ENCODE measurements around the gene REEP3.
"Not testable (repeated sequence)": the region's sequence is repeated elsewhere in the genome, so short reads cannot be mapped to it uniquely, and the experiment has no call there.

REEP3 gene

DNA sequence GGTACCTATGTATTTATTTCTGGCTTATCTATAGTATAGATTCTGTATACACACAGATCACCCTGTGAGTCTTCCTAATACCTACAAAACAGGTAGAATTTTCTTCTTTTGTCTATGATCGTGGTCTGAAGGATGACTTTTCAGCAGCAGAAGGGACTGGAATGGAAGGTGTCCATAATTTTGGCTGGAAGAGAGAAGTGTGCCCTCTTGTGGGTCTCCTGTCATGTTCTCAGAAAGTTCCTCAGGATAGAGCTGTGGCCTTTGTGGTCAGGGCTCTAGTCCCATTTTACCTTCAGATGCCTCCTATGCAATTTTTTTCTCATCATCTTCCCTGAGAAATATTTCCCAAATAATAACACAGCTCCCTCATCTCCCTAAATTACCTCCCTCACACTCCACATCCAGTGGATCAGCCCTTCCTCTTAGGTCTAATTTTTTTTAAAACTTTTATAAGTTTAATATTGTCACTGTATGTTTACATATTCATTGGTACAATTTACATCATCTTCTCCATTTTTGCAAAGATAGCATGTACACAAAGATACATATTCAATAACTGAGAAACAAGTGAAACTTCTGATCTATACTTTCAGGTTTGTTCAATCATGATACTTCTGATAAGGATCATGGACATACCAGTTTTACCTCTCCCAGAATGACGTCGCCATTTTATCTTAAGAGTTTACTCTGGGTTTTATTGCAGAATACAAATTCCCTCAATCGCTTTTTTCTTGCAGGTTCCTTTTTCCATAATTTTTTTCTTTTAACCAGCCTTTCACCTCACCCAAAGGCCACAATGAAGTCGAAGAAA is 112.7 kb downstream of the REEP3 start:
- DNase-seq, result peak; percentile 43

DNA sequence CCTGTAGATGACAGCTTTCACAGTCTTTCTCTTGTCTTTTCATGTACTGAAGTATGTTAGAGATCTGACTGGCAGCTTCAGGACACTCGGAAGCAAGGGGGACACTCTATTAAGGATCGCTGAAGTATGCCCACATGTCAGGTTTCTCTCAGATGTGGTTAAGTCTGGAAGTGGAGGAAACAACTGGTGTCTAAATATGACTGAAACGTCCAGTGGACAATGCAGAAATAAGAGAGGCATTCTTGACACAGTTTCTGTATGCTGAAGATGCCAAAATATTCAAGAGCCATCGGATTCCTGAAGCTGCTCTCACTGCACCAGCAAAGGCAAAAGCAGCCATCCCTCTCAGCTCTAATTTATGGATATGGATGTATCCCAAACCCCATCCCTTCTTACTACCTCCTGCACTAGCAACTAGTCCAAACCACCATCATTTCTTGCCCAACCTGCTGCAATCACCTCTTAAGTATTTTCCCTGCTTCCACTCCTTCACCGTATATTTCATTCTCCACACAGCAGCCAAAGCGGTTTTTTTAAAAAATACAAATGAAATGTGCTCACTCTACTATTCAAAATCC is 113.4 kb downstream of the REEP3 start:
- no peak for DNase-seq

DNA sequence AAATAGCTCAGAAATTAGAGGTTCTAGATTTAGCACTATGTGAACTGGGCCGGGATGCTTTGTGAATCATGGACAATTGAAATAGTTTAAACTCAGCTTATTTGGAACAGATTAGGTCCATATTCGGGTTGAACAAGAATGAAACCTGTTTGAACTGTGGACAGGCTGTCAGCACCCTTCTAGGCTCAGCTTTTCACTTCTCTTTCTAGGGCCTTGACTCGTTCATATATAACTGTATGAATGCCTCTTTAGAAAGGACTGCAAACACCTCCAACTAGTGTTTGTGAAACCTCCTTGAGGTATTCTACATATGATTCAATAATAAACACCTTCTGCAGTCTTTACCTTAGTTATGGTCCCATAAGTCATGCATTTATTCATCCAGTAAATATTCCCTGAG is 115.6 kb downstream of the REEP3 start:
- DNase-seq, result no peak

DNA sequence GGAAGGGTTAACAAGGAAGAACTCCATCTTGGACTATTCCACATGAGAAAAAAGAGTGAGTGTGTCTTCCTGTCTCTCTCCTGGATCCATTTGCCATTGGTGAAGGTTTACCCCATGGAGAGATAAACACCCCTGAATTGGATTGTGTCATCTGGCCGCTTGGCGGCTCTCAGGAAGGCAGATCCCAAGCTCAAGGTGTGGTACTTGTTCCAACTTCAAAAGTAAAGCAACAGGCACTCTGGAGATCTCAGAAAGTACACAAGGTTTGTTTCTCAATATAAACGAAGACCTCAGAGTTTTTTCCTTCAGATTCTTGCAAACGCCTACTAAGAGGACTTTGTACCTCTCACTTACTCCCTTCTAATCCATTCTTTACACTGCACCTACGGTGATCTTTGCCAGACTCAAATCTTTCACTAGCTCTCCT is 116.7 kb downstream of the REEP3 start:
- DNase-seq, result no peak

DNA sequence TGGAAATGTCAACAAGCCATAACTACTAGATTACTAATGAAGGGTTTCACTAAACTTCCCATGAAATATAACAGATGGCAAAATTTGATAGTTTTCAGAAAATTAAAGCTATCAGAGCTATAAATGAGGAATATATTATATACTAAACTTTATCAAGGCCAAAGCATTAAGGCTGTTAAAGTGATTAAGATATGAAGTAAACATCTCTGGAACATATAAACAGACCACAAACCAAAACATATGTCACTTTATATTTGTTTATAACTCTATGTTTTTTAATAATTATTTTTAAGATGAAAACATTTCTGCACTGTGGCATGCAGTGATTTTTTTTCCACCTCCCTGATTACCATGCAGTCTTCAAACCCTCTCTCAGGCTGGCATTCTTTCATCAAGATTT is 120.2 kb downstream of the REEP3 start:
- DNase-seq, result no peak

DNA sequence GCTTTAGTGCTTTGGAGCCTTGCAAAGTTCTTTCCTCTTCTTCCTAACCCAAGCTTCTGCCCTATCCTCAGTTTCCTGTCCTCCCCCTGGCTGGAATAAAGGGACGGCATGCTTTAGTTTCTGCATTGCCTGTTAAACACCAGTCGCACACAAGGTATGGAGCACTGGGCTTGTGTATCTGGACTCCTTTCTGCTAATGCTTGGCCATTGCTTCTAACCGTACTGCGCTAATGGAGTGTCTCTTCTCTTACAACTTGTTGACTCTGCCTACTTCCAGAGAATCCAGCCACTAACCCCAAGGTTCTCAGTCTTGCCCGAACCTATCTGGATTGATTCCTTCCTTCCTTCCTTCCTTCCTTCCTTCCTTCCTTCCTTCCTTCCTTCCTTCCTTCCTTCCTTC is 120.6 kb downstream of the REEP3 start:
- DNase-seq, result no peak

DNA sequence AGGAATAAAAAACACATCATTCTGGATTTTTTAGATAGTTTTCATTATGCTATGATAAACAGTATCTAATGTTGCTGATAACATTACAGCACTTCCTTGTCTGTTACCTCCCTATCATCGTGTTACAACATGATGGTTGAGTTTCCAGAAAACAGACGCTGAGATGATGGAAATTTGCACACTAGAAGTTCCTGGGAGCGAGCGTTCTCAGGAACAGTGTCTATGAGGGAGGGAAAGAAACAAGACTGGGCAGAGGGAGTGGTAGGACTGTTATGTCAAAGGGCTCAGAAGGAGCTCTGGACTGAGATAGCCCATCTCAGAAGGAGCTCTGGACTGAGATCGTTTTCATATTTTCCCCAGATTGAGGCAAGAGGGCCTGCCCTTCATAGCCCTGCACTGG is 121.6 kb downstream of the REEP3 start:
- no peak for DNase-seq

DNA sequence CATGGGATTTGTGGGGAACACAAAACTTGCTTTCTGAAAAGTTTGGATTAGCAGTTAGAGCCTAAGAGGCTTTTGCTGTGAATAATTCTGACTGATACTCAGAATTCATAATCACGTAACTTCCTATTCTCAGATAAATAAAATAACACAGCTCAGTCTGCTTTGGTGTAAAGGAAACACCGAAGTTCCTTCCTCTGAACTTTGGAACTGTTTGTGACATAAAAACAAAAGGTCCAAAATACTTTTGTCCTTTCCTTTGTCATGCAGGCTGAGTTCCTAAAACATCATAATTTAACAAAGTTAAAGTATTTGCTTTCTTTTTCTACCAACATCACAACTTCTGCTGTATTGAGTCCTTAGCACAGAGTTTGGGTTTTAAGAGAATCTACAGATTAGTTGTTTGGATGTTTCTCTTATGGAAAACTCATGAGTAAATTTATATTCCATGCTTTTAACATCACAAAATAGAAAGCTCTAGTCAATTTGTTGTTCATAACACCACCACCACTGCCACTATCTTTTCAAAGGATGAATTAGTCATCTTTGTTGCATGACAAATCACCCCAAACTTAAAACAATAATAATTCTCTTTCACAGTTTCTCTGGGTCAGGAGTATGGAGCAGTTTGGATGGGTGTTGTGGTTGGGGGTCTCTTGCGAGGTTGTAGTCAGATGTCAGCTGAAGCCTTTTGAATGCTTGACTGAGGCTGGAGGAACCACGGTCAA is 123.4 kb downstream of the REEP3 start:
- no peak for DNase-seq

DNA sequence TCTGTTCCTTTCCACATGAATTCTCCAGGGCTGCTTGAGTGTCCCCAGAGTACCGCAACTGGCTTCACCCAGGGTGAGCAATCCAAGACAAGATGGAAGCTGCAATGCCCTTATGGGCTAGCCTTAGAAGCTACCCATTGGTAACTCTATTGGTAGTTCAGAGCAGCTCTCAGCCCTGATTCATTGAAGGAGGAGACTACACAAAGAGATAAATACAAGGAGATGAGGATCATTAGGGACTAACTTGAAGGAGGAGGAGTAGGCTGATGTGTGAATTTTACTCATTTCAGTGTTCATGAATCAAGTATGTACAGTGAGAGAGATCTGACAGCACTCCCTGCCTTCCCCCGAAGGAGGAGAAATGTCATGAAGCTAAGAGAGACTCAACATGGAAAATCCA is 124.0 kb downstream of the REEP3 start:
- DNase-seq, result no peak

DNA sequence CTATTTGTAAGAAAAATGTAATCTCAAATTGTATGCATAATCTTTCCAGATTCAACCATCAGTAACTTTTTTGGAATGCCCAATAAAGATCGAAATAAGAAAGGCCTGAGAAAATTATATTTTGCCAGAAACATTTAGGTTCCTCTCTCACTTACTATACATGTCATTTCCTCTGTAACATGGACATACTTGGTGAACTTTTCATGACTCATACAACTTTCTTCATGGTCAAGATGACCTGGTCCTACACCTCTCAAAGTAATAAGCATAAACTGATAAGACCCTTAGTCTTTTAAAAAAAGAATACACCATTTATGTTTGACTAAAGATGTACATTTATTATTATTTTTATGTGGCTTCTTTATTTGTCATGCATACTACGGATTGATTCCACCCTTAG is 125.3 kb downstream of the REEP3 start:
- DNase-seq, result no peak

DNA sequence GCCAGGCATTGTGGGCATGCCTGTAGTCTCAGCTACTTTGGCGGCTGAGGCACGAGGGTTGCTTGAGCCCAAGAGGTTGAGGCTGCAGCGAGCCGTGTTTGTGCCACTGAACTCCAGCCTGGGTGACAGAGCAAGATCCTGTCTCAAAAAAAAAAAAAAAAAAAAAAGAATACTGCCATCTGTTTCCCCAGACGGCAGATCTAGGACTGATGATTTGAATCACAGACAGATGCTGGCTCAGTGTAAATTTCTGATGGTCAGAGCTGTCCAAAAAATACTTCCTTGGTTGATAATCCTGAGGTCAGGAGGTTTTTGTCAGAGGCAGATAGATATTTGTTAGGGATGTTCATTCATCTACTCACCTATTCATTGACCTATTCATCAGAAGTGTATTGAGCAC is 130.7 kb downstream of the REEP3 start:
- DNase-seq, result no peak

DNA sequence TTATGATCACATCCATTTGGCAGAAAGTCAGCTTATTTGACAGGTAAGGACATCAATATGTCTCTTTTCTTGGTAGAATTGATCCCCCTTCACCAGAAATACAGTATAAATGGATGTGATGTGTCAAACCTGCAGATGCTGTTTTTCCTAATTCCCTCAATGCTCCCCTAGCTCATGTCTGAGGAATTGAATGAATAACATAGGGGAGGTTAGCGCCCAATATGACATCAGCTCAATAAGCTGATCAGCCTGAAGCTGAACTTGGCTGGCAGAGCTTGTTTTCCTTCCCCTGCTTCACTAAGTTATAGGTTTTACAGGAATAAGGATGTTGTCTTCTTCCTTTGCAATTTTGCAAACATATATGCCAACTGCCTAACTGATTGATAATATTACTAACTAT is 132.5 kb downstream of the REEP3 start:
- DNase-seq, result no peak

DNA sequence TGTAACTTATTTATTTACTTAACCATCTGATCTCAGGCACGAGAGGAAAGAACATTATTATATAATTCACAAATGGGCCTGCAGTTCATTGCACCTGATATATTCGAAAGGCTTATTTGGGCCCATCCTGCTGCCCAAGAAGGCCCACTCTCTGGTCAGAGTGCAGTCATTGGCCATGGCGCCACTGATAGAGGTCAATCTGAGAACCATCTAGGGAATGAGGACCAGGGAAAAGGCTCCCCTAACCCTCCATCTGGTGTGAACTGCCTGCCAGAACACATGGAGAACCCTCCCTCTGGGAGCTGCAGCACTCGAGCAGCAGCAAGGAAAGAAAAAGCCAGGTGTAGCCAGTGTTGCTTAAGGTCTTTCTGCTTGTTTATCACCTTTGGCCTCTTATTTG is 136.6 kb downstream of the REEP3 start:
- DNase-seq, result no peak

DNA sequence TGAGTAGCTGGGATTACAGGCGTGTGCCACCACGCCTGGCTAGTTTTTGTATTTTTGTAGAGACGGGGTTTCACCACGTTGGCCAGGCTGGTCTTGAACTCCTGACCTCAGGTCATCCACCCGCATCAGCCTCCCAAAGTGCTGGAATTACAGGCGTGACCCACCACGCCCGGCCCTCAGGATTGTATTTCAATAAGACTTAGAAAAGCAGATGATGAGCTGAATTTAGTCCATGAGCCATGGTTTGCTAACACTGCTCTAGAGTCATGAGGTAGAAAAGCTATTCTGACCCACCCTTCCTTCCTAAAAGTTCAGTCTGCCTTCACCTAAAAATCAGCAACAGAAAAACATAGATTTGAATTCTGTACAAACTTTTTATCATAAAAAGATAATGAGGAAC is 139.7 kb downstream of the REEP3 start:
- DNase-seq, result not testable (repeated sequence)

DNA sequence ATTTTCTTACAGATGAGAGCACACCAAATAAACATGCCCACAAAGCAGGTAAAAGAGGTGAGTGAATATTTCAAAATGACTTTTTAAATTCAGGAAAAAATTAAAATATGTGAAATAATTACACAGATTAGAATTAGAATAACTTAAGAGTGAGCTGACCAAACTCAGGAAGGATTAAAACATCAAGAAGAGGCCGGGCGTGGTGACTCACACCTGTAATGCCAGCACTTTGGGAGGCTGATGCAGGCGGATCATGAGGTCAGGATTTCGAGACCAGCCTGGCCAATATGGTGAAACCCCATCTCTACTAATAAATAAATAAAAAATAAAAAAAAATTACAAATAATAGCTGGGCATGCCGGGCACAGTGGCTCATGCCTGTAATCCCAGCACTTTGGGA is 140.1 kb downstream of the REEP3 start:
- DNase-seq, result no peak

DNA sequence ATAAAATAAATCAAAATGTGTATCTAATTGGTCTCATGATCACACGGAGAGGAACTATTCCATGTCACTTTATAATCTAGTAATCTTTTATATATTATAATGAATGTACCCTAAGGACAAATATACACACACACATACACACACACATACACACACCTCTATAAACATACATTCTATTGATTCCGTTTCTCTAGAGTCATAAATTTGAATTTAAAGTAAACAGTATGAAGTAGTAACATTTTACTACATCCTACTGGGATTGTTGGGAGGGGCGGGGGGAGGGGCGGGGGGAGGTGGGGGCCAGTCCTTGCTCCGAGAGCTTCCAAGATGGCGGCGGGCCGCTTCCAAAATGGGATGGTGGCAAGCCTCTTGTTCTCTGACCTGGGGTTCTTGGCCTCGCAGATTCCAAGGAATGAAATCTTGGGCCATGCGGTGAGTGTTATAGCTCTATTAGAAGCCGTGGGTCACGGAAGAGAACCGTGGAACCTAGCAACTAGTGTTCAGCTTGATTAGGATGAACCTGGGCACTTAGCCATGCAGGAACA is 143.2 kb downstream of the REEP3 start:
- no peak for DNase-seq

DNA sequence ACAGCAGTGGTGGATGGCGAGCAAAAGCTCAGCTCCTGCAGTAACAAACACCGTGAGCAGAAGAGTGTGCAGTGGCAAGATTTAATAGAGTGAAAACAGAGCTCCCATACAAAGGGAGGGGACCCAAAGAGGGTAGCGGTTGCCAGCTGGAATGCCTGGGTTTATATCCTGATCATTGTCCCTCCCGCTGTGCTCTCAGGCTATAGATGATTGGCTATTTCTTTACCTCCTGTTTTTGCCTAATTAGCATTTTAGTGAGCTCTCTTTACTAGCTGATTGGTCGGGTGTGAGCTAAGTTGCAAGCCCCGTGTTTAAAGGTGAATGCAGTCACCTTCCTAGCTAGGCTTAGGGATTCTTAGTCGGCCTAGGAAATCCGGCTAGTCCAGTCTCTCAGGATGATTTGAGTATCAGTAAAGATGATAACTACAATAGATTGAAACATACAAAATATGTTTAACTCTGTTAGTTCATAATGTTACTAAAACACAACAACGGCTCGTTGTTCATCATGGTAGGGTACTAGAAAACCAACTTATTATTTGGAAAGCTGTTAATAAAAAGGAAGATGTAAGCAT is 143.9 kb downstream of the REEP3 start:
- not testable (repeated sequence) for DNase-seq

DNA sequence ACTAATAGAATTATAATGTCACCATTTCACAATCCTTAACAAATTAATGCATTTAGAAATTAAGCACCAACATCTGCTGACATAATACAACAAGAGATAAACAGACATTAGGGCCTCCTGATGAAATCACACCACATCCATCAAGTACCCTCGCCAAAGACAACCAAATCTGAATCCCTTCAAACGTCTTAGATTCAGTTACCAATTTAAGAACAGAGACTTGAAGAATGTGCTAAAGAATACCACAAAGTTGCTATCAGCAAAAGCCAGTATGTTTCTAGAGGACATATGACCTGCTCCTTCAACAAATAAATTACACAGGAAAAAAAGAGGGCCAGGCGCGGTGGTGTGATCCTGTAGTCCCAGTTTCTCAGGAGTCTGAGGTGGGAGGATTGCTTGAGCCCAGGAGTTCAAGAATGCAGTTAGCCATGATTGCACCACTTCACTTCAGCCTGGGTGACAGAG is 144.5 kb downstream of the REEP3 start:
- no peak for DNase-seq

DNA sequence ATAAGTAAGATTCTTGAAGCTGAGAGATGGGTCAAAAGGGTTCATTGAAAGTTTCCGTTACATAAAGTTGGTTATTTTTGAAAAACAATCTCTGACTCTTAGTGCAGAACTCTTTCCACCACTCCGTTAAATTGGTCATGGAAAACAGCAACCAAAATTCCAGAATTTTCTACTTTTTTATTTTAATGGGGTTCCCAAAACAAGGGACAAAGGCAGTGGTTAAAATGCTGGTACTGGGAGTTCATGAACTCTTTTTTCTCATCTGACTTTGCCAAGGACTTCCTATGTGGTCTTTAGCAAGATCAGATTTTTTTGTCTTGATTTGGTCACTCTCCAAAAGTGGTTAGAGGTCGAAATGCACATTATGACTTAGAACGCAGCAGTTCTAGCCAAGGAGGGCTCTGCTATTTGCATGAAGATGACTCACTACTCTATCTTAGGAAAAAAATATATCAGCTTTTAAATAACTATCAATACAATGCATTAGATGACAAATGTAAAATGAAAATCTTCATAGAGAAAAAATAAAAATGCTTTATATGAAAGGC is 145.7 kb downstream of the REEP3 start:
- no peak for DNase-seq

DNA sequence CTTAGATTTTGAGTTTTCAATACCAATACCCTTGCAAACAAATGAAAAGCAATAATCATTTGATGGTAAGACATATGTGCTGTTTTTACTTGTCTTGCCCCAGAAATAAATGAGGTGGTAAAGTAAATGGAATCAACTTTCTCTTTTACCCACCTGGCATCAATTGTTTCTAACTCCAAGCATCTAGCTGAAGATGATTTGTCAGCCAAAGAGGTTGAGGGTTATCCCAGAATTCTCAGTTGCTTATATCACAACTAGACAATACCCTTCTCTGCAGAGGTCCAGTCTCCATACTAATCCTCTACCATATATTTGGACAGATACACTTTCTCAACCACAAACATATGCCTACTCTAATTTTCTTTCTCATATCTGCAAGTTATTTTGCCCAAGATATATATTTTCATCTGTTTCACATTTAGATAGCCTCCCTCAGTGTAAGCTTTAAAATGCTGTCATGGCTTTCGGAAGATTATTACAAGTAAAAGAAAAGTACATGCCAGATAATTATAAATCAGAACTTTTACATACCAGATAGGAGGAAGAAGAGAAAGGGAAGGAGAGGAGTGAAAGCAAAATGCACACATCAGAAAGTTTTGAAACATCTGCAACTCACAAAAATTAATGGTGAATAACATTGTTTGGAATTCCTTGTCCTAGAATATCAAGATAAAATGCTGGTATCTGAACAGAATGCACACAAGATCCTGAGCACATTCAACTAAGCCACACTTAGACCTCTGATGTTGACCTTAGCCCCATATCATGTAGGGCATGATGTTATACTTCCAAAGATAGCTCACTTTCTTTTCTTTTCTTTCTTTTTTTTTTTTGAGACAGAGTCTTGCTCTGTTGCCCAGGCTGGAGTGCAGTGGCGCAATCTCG is 146.6 kb downstream of the REEP3 start:
- DNase-seq, result no peak

DNA sequence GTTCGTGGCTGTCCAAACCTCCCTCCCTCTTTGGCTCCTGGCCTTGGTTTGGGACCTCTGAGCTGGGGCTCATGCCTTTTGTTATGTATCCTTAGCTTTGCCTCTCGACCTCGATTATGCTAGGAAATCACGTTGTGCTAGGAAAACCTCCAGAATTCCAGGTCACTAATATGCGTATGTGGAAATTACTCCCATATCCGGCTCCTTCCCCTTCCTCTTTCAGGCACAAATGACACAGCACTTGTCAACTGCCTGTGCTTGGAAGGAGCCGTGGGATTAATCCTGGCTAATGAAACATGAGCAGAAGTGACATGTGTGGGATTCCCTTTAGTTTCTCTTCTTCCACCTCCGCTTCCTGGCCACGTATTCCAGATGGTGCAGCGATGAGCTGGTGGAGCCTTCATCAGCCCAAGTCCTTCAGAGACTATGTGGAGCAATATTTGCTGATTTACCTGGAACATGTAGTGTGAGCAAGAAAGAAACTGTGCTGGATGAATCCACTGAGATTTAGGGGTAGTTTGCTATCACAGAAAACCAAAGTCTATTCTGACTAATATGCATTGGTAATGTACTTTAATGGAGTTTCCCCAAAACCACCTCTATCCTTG is 149.2 kb downstream of the REEP3 start:
- no peak for DNase-seq
